OCI-M2 (cell line): ENCODE results near the gene ARL17B.
"Not testable (repeated sequence)": the region's sequence is repeated elsewhere in the genome, so short reads cannot be mapped to it uniquely, and the experiment has no call there.

Experiments
- DNase-seq: peaks from one replicate; lab custom pipeline; 2025; ENCODE audit not compliant: unreplicated experiment; lab: John Stamatoyannopoulos, UW

Gene ARL17B

DNA sequence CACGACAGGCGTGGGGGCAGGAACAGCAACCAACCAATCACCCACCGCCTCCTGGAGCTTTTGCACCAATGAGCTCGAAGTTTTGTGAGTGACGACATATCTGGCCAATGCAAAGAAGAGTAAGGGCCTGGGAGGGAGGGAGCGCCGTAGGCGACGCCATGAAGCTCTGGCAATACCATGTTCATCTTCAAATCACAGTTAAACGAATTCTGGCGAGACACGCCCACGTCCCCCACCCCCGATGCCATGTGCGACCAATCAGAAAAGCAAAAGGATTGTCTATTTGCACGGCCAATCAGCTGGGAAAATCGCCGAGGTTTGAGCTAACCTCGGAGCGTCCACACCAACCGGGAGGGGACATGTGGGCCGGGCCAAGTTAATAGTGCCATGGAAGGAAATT, at the start of gene ARL17B:
Gene ARL17B, minus strand, starts transcription at position 12 of the 400 bp plus-strand sequence. CDS start 3,369 bp downstream, outside the sequence.
- DNase-seq, result not testable (repeated sequence)

DNA sequence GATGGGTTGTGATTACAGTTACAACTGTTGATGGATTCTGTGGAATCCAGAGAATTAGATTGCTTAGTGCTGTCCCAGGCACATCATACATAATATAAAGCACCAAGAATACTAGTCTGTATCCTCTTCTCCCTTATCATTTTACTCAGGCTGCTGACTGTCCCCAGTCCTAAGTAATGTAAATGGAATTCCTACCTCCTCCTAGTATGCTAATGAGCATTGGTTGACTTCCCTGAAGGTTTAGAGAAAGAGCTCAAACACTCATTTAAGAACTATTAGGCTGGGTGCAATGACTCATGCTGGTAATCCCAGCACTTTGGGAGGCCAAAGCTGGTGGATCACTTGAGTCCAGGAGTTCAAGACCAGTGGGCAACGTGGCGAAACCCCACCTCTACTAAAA, 48.3 kb upstream of the ARL17B start:
- not testable (repeated sequence) for DNase-seq

DNA sequence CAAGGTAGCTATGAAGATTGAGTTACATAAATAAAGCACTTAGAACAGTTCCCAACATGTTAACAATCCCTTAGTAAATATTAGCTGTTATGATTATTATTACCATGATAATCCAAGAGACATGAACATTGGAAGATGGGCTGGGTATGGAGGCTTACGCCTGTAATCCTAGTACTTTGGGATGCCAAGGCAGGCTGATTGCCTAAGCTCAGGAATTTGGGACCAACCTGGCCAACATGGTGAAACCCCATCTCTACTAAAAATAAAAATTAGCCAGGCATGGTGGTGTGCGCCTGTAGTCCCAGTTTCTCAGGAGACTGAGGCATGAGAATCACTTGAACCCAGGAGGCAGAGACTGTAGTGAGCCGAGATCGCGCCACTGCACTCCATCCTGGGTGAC, 45.6 kb upstream of the ARL17B start:
- DNase-seq, result not testable (repeated sequence)

DNA sequence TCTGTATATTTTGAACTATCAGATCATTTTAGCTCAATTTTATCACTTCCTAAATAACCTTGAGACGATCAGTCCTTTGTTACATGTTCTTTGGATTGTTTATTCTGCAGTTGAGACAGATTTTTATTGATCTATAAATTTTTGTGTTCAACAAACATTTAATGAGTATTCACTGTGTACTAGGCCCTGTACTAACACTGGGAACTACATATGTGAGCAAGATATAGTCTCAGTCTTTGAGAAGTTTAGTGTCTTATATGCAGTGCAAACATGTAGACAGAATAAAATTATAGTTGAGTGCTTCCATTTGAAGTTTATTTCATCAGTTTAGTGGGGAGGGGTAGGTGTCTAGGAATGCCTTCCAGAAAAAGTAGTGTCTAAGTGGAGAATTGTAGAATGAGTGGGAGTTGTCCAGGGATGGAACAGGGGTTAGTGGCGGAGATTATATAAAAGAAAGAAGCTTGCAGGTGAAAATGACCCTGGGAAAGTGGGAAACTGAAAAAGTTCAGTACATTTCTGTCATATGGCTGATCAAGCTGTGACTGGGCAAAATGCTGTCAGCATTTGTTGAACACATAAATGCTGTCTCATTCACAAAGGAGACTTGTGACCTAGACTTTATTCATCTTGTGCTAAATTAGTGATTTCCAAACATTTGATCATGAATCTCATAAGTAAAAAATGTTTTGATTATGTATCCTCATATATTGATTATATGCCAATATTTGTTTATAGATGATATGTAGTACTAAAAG, 39.6 kb upstream of the ARL17B start:
- DNase-seq, result not testable (repeated sequence)

DNA sequence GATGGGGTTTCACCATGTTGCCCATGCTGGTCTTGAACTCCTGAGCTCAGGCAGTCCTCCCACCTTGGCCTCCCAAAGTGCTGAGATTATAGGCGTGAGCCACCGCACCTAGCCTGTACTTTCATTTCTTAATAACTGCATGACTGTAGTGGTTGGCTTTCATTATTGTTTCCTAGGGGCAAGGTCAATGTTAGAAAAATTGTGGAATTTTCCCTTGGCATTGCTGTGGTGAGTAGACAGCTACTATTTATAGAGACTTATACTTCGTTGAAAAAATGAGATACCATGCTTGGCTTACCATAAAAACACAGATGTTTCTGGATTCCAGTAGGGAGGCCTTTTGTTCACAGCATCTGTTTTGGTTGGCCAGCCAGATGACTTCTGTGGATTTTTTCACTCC, 39.0 kb upstream of the ARL17B start:
- DNase-seq, result not testable (repeated sequence)

DNA sequence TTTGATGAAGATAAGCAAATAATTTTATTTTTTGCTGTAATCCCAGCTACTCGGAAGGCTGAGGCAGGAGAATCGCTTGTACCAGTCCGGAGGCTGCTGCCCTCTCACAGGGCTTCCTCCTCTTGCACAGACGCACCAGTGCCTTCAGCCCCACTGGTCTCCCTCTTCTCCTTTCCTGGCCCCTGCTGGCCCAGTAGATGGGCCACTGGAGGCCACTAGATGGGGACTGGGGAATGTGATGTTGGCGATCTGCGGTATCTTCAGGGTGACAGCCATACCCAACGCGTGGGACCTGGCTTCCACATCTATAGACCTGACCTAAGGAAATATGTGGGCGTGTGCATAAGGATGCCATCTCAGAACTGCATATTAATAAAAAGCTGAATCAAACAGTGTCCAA, 38.4 kb upstream of the ARL17B start:
- not testable (repeated sequence) for DNase-seq

DNA sequence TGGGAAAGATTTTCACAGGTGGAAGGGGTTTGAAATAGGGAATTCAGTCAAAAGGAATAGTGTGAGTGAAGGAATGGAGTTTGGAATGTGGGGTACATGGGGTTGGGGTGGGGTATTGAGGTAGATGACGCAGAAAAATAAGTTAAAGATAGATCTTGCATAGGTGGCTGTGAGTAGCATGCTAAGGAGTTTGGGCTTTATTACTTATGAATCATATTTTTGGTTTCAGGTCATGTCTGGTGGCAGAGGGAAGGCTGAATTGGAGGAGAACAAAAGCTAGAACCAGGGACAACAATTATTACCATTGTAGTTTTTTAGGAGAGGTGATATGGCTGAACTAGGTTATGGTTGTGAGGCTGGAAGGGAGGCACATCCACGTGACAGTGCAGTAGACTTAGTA, 34.7 kb upstream of the ARL17B start:
- DNase-seq, result not testable (repeated sequence)

DNA sequence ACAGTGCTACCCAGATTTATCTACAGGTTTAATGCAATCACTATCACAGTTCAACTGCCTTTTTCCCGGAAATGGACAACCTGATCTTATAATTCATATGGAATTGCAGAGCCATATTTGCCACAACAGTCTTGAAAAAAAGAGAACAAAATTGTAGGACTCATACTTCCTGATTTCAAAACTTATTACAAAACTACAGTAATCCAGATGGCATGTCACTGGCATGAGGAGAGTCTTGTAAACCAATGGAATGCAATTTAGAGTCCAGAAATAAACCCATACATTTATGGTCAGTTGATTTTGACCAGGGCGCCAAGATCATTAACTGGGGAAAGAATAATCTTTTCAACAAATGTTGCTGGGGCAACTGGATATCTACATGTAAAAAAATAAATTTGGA, 32.1 kb upstream of the ARL17B start:
- DNase-seq, result not testable (repeated sequence)

DNA sequence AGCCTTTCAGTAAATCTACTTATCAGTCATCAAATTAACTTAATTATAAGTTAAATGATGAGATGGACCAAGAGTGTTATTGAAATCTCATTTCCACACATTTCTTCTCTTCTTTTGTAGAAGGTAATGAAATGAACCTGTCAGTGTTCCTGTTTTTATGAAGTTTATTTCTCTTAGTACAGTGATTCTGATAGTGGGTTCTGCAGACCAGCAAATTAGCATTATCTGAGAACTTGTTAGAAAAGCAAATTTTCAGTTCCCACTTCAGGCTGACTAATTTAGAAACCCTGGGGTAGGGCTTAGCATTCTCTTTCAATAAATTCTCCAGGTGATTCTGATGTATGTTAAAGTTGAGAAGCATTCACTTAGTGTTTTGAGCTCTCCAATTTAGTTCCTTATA, 23.9 kb upstream of the ARL17B start:
- not testable (repeated sequence) for DNase-seq

DNA sequence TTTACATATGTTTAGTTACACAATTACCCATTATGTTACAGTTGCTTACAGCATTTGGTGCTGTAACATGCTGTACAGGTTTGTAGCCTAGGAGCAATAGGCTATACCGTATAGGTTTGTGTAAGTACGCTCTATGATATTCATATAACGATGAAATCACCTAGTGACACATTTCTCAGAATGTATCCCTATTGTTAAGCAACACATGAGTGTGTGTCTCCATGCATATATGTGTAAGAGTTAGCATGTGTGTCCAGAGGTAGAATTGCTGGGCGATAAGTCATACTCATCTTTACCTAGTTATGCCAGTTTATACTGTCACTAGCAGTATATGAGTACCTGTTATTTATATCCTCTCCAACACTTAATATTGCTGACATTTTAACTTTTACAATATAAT, 21.6 kb upstream of the ARL17B start:
- DNase-seq, result not testable (repeated sequence)

DNA sequence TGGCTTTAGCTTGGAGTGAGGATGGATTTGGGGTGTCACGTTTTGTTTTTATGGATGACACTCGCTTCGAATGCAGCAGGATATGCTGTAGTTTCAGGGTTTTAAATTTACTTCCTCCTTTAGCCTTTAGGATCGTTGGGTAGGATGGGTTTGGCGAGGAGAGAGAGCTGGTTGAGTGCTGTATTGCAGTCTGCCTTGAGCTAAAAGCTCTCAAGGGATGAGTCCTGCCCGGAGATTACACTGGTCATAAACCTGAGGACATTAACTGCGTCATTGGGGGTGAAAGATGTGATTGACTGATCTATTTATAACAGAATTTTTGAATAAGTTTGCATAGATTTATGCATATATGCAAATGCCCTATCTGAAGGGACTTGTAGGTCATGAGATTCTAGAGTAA, 11.9 kb upstream of the ARL17B start:
- not testable (repeated sequence) for DNase-seq

DNA sequence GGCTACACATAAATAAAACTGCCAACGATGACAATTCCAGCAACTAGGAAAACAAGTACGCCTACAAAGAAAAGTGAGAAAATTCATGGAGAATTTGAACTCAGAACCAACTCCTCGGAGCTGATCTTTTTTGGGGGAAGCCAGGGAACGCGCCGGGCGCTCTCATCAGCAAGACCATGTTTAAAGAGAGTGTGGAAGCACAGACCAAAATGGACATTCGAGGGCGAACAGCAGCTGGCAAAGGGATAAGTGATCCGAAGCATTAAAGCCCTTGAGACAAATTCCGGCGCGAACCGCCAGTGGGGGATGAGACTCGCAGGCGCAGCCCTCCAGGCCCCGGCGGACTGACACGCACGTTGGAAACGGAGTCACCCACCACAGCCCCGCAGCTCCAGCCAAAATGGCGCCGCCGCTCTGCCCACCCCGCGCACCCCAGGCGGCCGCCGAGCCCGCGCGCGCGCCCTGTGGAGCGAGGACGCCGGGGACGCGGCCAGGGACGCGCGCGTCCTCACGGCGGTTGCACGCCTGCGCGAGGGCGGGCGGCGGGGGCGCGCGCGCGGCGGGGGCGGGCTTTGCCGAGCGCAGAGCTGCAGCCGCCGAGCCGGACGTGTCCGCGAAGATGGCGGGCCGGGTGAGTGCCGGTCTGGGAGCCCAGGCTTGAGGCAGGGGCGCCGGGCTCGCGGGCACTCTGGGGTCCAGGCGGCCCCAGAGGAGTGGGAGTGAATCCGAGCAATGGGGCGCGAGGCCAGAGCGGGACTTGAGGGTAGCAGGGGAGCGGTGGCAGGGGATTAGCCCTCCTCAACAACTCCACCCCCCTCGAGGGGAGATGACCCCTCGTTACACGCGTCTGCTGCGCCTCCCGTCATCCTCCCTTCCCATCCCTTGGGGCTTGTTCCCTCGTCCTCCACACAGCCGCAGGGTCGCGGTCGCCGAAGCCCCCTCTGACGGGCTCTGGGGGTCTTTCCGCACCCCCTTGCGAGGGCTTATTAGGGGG, 11.0 kb upstream of the ARL17B start:
- DNase-seq, result not testable (repeated sequence)

DNA sequence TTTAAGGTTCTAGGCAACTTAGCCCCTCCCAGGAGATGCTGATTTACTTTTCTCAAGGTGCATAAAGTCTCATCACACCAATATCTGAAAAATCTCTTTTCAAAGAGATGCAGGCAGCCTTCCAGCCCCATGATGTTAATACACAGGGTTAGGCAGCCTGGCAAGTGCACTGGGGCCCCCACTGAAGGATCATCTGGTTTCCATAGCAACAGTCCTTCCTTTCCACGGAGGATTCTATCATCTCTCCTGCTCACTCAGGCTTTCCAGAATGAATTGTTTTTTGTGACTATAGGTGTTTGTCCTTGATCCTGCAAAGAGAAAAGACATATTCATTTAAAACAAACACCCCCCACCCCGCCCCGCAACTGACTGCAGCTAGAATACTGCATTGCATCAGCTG, 6.0 kb upstream of the ARL17B start:
- not testable (repeated sequence) for DNase-seq

DNA sequence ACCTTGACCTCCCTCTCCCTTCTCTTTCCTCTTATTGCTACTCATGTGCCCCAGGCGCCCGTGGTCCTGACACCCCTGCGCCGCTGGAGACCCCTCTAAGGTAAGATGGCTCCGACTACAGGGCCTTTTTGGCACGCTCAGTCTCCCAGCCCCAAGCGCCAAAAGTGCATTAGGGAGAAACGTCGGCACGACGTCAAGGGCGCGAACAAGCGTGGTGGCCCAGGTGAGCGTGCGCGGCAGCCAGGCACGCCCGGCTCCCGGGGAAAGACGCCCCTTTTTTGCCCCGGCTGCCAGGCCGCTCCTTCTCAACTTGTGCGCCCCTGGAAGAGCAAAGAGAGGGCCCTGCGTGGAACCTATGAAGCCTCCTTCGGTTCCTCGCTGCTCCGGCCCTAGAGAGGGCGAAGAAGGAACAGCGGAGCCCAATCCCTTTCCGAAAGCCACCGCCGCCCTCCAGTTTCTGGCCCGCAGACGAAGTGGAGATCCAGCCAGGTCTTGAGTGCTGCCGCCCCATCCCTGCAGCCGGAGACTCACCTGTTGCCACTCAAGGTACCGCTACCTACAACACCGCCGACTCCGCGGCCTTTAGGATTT, 326 bp downstream of the ARL17B start:
- not testable (repeated sequence) for DNase-seq

DNA sequence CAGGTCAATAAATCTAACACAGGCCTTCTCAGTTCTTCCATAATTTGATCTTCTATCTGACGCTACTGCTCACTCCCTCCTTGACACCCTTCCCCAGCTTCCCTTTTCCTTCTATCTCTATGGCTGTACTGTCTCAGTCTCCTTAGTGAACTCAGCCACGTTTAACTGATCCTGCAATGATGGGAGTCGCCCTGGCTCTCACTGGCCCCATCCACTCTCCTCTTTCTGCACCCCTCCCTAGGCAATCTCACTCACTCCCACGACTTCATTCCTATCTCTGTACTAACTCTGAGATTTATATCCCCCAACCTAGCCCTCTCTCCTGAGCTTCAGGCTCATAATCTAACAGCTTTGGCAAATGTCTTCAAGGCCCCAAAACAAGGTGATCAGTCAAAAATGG, 7.7 kb downstream of the ARL17B start:
- not testable (repeated sequence) for DNase-seq

DNA sequence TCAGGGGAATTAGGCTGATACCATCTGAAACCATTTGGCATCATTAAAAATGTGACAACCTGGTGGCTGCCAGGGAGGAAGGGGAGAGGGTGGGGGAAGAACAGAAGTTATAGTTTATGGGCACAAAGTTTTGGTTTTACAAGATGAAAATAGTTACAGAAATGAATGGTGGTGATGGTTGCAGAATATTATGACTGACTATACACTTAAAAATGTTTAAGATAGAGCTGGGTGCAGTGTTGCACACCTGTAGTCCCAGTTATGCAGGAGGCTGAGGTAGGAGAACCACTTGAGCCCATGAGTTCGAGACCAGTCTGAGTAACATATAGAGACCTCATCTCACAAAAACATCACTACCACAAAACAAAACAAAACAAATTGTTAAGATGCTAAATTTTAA, 12.5 kb downstream of the ARL17B start:
- not testable (repeated sequence) for DNase-seq

DNA sequence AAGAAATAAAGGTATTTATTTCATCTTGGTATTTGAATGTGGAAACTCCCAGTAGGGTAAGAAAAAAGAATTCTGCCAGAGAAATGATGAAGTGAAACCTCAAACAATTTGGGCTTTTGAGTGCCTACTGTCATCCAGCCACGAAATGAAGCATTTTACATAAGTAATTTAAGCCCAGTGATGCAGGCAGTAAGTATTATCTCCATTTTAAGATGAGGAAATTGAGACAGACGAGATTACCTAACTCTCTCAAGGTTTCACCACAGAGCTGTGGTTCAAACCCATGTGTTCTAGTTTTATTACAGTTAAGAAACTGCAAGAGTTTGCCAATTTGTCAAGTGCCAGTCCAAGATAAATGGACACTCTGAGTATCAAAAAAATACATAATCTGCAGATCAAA, 13.2 kb downstream of the ARL17B start:
- not testable (repeated sequence) for DNase-seq

DNA sequence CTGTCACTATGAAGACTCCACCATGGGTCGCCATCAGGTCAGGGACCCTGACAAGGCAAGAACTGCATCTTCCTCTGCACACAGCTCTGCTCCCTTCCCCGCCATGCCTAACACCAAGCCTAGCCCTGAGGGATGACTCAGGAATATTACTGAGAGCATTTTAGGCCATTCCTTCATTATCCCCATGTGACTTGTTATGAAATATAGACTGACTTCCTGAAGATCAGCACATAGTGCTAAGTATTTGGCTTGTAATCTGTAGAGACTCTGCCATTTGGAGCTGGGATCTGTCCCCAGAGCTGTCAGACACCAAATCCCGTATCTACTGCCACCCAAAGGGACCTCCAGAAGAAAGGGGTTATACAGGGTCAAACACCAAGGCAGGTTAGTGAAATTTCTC, 19.4 kb downstream of the ARL17B start:
- not testable (repeated sequence) for DNase-seq

DNA sequence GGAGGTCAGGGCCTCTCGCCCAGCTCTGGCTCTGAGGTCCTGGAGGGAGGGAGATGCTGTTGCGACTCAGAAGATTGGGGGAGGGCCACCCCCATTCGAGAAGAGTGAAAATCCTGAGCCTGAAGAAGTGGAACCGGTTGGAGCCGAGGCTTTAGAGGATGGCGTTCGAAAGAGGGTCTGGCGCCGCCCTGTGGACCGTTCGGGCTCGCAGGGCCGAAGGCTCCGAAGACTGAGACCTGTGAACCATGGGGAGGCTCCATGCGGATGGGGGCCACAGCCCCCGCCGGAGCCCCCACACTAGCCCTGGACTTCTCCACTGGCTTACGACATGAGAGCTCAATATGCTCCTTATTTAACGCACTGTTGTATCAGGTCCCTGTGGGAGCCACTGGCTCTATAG, 20.3 kb downstream of the ARL17B start:
- not testable (repeated sequence) for DNase-seq

DNA sequence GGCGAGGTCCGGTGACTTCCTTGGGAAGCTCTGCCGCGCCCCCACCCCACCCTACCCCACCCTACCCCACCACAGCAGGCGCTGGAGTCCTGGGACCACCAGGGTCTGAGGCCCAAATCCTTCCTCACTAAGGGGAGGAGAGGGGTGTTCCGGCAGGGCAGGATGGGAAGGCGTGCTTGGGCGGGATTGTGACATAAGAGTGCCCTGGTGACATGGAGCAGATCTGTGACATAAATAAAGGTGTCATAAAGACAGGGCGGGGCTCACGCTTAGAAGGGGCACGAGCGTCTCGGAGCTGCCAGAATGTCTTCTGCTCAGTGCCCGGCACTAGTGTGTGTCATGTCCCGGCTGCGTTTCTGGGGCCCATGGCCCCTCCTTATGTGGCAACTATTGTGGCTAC, 66.7 kb downstream of the ARL17B start, which contains the start of gene LRRC37A:
Gene LRRC37A, plus strand, starts transcription at position 301 of the 400 bp plus-strand sequence. Its CDS starts 3 bp downstream, at position 304.
- not testable (repeated sequence) for DNase-seq

DNA sequence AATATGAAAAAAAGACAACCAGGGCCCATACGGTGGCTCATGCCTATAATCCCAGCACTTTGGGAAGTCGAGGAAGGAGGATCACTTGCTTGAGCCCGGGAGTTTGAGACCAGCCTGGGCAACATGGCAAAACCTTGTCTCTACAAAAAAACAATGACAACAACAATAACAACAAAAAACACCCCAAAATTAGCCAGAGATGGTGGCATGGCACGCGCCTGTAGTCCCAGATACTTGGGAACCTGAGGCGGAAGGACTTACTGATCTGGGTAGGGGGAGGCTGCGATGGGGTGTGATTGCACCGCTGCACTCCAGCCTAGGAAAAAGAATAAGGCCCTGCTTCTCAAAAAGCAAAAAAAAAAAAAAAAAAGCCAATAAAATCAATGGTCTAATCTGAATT, 69.9 kb downstream of the ARL17B start:
- DNase-seq, result not testable (repeated sequence)
